ENCODE data around the gene RAMAC.

- TF ChIP-seq CTCF (conservative IDR thresholded peaks at IDR 0.05) (no peak), ZFX (IDR thresholded peaks at IDR 0.05) (no peak)
Measured at GRCh38 chr15:83014205-83014653, 28.2 kb downstream of the RAMAC start.

Data from C4-2B (cell line).